C1 segment of cervical spinal cord (tissue), 14 donors: ENCODE measurements around the gene UBASH3B.
"Not testable (repeated sequence)": the region's sequence is repeated elsewhere in the genome, so short reads cannot be mapped to it uniquely, and the experiment has no call there.

Experiments used
- DNase-seq, 14 donors: peaks; one replicate each; lab custom pipeline; 2025; lab: John Stamatoyannopoulos, UW

UBASH3B gene, protein sequence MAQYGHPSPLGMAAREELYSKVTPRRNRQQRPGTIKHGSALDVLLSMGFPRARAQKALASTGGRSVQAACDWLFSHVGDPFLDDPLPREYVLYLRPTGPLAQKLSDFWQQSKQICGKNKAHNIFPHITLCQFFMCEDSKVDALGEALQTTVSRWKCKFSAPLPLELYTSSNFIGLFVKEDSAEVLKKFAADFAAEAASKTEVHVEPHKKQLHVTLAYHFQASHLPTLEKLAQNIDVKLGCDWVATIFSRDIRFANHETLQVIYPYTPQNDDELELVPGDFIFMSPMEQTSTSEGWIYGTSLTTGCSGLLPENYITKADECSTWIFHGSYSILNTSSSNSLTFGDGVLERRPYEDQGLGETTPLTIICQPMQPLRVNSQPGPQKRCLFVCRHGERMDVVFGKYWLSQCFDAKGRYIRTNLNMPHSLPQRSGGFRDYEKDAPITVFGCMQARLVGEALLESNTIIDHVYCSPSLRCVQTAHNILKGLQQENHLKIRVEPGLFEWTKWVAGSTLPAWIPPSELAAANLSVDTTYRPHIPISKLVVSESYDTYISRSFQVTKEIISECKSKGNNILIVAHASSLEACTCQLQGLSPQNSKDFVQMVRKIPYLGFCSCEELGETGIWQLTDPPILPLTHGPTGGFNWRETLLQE

DNA sequence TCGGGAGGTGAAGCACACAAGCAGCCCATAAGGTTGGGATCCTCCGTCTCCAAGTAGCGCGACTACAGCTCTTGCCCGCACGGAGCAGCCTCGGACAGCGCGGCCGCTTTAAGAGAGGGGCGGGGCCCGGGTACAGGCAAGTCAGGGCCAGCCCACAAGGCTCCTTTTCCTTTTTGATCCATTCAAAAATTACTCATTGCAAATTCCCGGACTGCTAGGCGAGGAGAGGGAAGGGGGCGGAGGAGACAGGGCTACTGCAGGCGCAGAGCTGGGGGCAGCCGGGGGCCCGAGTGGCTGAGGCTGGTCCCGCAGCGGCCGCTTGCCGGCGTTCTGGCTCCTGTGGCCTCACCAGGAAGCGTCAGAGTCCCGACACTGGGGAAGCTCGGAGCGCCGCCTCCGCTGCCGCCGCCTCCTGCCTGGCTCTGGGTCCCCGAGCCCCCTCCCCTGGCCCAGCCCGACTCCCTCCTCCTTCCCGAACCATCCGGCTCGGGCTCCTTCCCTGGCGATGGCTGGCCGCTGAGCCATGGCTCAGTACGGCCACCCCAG lies at the start of gene UBASH3B:
TSS of gene UBASH3B (plus strand) at position 196 of the 546 bp plus-strand sequence. CDS start at position 524, 328 bp downstream.
- DNase-seq, result peak in 13 of 14 donors; percentile 42 to 90 (median 67)

DNA sequence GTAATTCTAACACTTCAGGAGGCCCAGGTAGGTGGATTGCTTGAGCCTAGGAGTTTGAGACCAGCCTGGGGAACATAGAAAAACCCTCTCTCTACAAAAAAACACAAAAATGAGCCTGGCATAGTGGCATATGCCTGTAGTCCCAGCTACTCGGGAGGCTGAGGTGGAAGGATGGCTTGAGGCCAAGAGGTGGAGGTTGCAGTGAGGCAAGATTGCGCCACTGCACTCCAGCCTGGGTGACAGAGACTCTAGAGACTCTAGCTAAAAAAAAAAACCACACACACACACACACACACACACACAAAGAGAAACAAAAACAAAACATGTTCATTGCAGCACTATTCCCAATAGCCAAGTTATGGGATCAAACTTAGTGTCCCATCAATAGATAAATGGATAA lies 48.4 kb upstream of the UBASH3B start:
- not testable (repeated sequence) for DNase-seq

DNA sequence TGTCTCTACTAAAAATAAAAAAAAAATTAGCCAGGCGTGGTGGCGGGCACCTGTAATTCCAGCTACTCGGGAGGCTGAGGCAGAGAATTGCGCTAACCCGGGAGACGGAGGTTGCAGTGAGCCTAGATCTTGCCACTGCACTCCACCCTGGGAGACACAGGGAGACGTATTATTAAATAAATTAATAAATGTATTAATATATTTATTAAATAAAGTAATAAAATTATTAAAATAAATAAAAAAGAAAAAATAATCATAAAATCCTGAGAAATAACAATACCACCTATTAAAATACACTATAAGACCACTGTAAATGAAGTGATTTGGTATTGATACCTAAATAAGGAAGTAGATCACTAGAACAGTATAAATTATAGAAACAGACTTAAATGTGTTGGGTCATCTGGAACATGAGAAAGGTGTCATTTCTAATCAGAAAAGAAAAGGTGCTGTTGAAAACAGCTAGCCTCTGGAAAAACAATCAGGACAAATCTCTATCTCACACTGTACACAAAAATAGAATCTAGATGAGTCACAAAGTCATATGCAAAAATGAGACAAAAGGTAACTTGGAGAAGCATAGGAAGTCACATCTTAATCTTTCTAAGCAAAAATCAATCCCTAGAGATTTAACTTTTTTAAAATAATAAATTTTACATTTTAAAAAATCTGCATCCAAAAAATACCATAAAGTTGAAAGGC lies 43.2 kb upstream of the UBASH3B start:
- DNase-seq, result no peak

DNA sequence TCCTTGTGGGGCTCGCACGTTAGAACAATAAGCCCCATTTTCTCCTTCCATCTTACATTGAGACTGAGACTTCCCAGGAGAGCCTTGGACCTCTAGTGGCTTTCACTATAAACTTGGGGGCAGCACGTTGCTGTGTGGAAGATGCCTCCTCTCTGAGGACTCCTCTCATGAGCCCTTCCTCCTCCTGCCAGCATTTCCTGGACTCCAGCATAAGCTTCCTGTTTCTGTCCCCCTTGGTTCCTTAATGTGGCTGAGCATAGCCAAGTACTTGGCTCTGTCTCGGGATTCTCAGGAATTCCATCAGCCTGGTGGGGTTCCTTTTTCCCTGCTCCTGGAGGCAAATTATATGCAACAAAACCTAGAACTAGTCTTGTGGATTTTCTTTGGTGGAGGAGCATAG lies 38.8 kb upstream of the UBASH3B start:
- no peak for DNase-seq

DNA sequence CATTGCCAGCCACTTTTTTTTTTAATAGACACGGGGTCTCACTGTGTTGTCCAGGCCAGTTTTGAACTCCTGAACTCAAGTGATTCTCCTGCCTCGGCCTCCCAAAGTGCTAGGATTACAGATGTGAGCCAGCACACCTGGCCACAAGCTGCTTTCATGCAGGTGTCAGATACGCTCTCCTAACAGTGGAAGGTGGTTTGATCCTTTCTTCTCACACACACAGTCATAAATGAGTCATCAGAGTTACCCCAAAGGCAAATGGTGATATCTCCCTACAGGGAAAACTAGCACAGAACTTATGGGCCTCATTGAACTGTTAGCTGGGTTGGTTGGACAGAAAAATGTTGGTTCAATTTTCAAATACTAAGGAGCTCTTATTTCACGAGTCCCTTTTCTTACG lies 38.2 kb upstream of the UBASH3B start:
- no peak for DNase-seq

DNA sequence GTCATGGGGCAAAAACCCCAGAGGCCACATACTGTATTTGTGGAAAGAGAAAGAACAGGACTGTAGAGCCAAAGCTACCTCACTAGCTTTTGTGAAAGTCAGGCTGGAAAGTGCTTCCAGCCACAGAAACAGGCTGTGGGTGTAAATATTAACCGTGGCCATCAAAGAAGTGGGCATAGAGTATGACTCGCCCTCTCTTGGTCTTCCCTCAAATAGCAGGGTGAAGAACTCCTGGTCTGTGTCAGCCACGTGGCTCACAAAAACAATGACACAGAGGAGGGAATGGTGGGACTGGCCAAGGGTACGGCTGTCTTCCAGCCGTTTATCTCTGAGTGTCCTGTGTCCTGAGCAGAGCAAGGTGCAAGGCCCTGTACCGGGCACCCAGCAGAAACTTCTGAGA lies 37.6 kb upstream of the UBASH3B start:
- DNase-seq, result no peak

DNA sequence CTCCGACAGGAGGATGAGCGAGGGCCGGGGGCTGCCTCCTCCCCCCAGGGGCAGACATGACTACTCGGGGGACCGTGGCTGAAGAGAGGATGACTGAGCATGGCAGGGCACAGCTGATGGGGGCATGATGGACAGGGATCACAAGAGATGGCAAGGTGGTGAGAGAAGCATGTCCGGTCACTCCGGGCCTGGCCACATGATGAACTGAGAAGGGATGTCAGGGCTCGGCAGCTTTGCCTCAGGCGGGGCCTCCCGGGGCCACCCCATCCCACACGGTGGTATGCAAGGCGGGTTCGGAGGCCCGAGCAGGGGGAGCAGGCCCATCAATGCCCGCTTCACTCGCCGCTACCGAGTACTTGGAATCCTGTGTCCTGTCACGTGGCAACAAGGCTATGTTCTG lies 36.6 kb upstream of the UBASH3B start:
- DNase-seq, result no peak

DNA sequence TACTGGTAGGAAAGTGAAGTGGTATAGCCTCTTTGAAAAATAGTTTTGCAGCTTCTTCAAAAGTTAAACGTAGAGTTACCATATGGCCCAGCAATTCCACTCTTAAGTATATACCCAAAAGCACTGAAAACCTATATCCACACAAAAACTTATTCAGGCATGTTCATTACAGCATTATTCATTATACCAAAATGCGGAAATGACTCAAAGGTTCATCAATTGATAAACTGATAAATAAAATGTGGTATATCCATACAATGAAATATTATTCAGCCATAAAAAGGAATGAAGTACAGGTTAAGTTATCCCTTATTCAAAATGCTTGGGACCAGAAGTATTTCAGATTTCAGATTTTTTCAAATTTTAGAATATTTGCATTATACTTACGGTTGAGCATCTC lies 35.8 kb upstream of the UBASH3B start:
- no peak for DNase-seq

DNA sequence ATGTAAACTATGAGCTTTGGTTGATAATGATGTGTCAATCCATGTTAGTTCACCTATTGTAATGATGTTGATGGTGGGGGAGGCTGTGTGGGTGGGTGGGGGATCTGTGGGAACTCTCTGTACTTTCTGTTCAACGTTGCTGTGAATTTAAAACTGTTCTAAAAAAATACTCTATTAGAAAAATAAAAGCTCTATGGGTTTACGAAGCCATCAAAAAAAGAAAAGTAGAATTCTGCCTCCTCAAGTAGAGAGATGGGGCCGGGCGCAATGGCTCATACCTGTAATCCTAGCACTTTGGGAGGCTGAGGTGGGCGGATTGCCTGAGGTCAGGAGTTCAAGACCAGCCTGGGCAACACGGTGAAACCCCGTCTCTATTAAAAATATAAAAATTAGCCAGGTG lies 30.0 kb upstream of the UBASH3B start:
- DNase-seq, result not testable (repeated sequence)

DNA sequence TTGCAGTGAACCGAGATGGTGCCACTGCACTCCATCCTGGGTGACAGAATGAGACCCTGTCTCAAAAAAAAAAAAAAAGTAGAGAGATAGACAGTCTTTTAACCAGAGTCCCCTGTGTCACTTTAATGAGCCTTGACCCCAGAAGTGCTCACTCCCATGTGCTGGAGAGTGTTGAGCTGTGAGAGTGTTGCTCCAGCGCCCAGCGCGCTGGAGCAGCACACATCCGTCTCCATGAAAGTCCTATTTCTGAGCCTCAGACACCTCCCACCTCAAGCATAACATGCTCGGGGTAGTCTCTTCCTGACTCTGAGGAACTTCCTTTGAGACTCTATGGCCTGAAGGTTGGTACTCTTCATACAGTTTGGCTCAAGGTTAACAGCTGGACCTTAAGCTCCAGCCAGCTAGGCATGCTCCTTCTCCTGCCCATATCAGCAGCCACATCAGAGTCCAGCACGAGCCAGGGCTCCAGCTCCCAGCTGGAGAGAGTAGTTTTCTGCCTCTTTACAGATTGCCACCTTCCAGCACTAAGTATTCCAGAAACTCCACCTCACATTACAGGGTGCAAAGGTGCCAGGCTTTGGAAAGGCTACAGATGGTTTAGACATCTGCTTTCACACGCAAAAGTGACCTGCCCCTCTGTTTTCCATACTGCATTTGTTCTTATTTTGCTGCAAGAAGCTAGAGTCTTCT lies 29.4 kb upstream of the UBASH3B start:
- DNase-seq, result no peak

DNA sequence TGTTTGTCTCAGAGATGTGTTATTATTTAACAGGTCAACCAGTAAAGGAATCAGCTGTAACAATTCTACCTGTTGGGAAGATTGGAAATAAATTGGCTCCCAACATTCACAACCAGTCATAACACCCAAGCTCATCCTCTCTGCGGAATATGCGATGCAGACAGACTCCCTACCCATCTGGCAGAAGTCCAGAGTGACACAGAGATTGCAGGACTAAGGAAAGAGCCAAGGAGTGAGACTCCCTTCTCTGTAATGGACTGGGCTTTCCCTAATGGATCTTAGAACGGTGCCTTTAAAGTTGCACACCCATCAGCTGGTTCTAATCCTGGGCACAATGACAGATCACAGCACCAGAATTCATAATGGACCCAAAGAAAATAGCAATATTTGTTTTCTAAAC lies 27.8 kb upstream of the UBASH3B start:
- no peak for DNase-seq

DNA sequence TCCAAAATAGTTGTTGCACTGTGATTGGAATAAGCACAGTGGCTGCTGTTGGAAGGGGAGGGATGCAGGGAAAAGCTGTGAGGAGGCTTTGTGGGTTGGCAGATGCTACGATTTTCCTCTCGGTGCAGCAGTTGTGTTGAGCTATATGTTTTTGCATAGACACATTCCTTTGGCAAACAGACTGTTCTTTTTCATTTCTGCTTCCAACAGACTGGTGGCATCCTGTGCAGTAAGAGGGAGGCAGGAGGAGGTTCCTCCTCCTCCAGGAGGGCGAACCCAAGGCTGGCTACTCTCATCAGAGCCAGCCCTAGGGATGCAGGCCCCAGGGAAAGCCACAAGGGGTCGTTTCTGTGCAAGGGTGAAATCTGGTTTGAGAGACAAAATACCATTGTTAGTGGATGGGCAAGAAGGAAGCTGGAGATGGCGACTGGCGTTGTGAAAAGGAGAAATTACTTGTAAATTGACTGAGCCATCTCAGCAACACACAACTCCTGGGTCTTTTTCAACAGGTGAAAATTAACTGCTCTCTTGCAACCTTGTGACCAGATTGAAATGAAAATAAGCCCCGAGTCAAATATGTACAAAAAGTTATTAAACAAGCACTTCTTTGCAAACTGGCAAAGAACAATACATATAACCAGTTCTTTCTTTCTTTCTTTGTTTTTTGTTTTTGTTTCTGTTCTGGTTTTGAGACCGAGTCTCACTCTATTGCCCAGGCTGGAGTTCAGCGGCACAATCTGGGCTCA lies 26.5 kb upstream of the UBASH3B start:
- DNase-seq, result peak in 12 of 14 donors; percentile 26 to 87 (median 62)

DNA sequence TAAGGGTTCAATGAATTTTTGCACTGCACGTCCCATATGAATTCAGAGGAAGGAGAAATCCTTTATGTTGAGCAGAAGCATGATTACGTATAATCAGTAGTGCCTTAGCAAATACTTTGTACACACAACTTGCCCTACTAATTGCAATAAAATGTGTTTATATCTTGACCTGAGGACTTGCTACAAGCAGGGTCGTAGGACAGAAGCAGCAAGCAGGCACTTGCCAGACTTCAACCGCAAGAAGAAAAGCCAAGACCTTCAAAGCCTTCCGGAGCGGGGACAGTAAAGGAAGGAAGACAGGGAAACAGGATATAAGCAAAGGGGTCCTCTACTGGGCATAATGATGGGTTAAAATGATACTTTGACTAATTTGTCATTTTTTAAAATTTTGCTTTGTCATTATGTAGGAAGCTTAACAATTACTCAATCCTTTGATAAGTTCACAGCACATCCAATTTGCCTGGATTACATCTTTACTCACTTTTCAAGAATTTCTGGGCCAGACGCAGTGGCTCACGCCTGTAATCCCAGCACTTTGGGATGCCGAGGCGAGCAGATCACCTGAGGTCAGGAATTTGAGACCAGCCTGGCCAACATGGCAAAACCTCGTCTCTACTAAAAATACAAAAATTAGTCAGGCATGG lies 23.2 kb upstream of the UBASH3B start:
- DNase-seq, result no peak

DNA sequence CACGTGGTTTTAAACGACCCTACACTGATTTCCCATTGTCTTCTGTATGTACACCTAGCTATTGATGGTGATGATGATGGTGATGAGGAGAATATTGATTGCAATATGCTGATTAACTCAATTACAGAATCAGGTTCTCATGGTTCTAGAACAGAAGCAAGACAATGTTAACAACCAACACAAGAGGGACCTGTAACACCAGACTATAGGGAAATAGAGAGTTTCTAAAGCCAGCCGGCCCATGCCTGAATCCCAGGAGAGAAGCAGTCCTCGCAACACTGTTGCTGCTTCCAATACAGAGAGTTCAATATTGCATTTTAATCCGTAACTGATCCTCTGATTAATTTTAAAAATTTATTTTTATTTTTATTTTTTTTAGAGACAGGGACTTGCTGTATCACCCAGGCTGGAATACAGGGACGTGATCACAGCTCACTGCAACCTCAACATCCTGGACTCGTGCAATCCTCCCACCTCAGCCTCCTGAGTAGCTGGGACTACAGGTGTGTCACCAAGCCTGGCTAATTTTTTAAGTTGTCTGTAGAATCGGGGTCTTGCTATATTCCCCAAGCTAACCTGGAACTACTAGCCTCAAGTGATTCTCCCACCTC lies 22.2 kb upstream of the UBASH3B start:
- DNase-seq, result peak in 1 of 14 donors; percentile 75

DNA sequence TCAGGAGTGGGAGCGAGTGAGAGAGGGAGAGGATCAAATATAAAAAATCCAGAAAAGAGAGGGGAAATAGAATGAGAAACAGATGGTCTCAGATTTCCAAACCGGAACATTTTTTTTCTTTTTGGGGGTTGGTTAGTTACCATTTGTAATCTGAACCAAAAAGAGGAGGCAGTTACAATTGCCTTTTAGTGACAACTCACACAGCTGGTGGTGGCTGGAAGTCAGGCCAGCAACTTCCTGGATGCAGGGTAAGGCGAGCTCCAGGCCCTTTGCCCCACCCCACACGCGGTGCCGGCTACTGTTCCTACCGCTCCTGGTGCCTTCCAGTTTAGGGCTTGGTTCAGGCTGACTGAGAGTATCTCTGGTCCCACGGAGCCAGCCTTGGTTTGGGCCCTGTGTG lies 21.0 kb upstream of the UBASH3B start:
- DNase-seq, result peak in 1 of 14 donors; percentile 48

DNA sequence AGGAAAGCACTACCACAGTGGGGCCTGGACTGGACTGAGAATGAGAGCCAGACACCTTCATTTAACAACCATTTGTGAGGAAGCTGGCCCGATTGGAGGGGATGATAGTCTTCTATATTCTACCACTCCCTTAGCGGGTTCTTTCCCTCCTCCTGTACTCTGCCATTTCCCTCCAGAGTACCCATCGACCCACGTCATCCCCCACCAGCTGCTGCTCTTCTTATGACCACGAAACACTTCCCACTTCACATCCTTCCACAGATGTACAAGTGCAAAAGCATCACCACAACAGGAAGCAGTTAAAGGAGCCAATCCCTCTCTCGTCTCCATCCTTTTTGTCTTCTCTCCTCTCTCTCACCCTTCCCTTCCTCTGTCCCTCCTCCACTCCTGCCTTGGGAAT lies 18.0 kb upstream of the UBASH3B start:
- no peak for DNase-seq

DNA sequence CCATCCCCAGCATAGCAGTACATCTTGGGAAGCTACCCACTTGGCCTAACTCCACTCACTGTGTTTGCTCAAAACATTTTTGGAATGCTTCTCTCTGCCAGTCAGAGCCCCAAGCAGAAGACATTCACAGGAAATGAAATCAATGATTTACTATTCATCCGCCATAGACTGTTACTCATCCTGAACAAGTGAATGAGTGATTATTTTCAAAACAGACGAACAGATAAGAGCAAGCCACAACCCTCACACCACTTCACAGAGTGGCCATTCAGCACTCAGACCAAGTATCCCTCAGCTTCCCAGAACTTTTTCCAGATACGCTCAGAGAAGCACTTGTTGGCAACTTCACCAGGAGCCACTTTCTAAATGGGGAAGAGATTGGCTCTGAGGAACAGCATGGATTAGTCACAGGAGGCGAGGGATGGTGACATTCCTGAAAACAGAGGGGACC lies 13.0 kb upstream of the UBASH3B start:
- DNase-seq, result no peak

DNA sequence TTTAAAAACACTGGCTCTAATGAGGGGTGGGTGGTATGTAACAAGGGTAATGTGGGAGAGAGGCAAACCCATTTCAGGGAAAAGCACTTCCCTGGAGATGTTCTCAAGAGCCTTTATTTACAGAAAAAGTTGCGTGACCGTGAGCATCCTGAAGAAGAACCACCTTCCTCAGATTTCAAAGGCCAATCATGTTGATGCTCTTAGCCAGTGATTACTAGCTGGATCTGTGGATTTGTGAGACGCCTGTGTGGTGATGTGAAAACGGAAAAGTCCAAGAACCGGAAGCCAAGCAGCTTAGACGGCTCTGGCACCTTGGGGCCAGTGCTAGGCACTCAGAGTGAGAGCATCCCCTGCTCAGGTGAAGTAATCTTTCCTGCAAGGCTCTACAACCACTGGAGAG lies 12.6 kb upstream of the UBASH3B start:
- DNase-seq, result no peak

DNA sequence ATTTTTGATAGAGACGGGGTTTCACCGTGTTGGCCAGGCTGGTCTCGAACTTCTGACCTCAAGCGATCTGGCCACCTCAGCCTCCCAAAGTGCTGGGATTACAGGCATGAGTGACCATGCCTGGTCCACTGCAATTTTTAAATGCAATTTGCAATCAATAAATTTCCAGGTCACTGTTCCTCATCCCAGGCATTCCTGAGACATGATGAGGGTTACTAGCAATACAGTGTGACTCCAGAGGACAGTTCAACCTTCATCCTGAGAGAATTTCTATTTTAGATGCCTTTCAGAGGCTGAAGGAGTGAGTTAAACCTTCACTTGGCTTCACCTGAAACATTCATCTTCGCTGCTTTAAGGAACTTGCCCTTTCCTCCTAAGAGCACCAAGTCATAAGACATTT lies 9.7 kb upstream of the UBASH3B start:
- DNase-seq, result no peak
